Endodermal cell (in vitro differentiated cells): Measurements from ENCODE around the gene CNTN1. TPM values are rescaled to one million over a fixed set of nuclear protein-coding genes. Genes with fewer than 3 reads are reported as not detected.

Experiments used
- DNase-seq: peaks from one replicate; pipeline ENCODE4 v3.0.0-alpha.2; 2017
- H3K27ac ChIP-seq: 2 replicates; pipeline ENCODE4 v1.5.1; 2013; ENCODE audit warnings: mild to moderate bottlenecking, low read depth, low read length, moderate library complexity
- H3K27me3 ChIP-seq: 2 replicates; pipeline ENCODE4 v1.6.1; 2013; ENCODE audit warnings: mild to moderate bottlenecking, low read length, moderate library complexity; ENCODE audit not compliant: insufficient read depth, control insufficient read depth, poor library complexity, severe bottlenecking
- H3K36me3 ChIP-seq: 2 replicates; pipeline ENCODE4 v1.7.0; 2013; ENCODE audit warnings: mild to moderate bottlenecking, low read length, moderate library complexity; ENCODE audit not compliant: control insufficient read depth, insufficient read depth
- H3K4me1 ChIP-seq: one replicate; pipeline ENCODE4 v1.7.0; 2013; ENCODE audit warnings: low read length; ENCODE audit not compliant: control insufficient read depth, insufficient read depth
- H3K4me3 ChIP-seq: 2 replicates; pipeline ENCODE4 v1.5.1; 2013; ENCODE audit warnings: mild to moderate bottlenecking, low read length, moderate library complexity
- H3K9ac ChIP-seq: 2 replicates; pipeline ENCODE4 v1.6.1; 2013; ENCODE audit warnings: mild to moderate bottlenecking, low read length, moderate library complexity; ENCODE audit not compliant: poor library complexity, severe bottlenecking; ENCODE audit errors: extremely low read depth
- H3K9me3 ChIP-seq: 2 replicates; pipeline ENCODE4 v1.6.1; 2013; ENCODE audit warnings: mild to moderate bottlenecking, low read length, moderate library complexity; ENCODE audit not compliant: control insufficient read depth
- H3K27ac Mint-ChIP-seq: 2 replicates; pipeline ENCODE4 v1.8.0; 2020; ENCODE audit warnings: mixed read lengths
- H3K27me3 Mint-ChIP-seq: 2 replicates; pipeline ENCODE4 v1.8.0; 2021; ENCODE audit warnings: mild to moderate bottlenecking, mixed read lengths; ENCODE audit not compliant: insufficient read depth
- H3K36me3 Mint-ChIP-seq: 2 replicates; pipeline ENCODE4 v1.8.0; 2020; ENCODE audit warnings: low read depth, mixed read lengths
- H3K4me1 Mint-ChIP-seq: 2 replicates; pipeline ENCODE4 v1.8.0; 2020; ENCODE audit warnings: mixed read lengths
- H3K4me3 Mint-ChIP-seq: 2 replicates; pipeline ENCODE4 v1.8.0; 2020; ENCODE audit warnings: mild to moderate bottlenecking, moderate library complexity, mixed read lengths
- H3K9me3 Mint-ChIP-seq: 2 replicates; pipeline ENCODE4 v1.8.0; 2020; ENCODE audit warnings: mild to moderate bottlenecking, mixed read lengths
- WGBS, 2 experiments: methylation state at CpG; one replicate each; pipeline versions ENCODE4 v1.1.5 to v1.1.7; 2013; ENCODE audit warnings: missing lambda C conversion rate in 2 of 2, mixed read lengths in 1 of 2; ENCODE audit not compliant: insufficient coverage in 1 of 2, insufficient read length in 1 of 2; 5-methylcytosine and 5-hydroxymethylcytosine counted together
- total RNA-seq, 2 donors: library from RNA; stranded (reverse); fragmentation: NEBNext Ultra II Directional in 1 of 2; extraction: Animal tissue kit (Norgen Biotek cat#: 25700) in 1 of 2; gene quantifications; 2 replicates in 1 of 2; 3 replicates in 1 of 2; pipeline ENCODE4 v1.2.1, GENCODE V29; 2021
- TF ChIP-seq, protein P1 (sequence below): fragments of 200-600 bp; sonication (generic); conservative IDR thresholded peaks from 2 replicates; pipeline ENCODE4 v1.5.0; 2021; ENCODE audit warnings: antibody characterized with exemption, mild to moderate bottlenecking

The CNTN1 gene
- total RNA-seq, 2 donors from 2014 or later = 8.4 to 8.6 TPM

DNA sequence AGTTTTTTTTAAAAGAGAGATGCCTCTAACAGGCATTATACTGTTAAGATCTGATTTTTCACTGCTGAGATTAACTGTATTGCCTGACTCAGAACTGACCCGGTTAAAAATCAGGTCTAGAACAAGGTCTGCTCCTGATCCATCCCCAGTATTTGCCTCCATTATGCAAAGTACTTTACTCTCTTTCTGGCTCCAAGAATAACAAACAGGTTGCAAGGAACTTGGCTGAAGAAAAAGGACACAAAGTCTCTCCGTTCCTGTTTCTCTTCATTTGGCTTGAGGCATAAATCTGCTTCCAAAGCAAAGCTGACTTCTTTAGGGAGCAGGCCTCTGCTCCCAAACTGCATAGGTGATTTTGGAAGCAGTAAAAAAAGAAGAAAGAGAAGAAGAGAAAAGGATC, 296.6 kb downstream of the CNTN1 start:
- H3K9ac ChIP-seq = no peak overlapping the region
- Mint-ChIP-seq H3K4me1 (no peaks in the 10 kb centered on the region), H3K36me3 (no peaks in the 10 kb centered on the region), H3K4me3 (no peak overlapping the region), H3K27me3 (no peaks in the 10 kb centered on the region), H3K9me3 (no peaks in the 10 kb centered on the region), H3K27ac (no peak overlapping the region)
- no peak overlapping the region for H3K27ac ChIP-seq
- no peak overlapping the region for H3K4me3 ChIP-seq
- no peak for DNase-seq
- H3K4me1 ChIP-seq = no peaks in the 10 kb centered on the region
- no peaks in the 10 kb centered on the region for H3K36me3 ChIP-seq
- no peaks in the 10 kb centered on the region for H3K9me3 ChIP-seq
- TF ChIP-seq, protein P1, sequence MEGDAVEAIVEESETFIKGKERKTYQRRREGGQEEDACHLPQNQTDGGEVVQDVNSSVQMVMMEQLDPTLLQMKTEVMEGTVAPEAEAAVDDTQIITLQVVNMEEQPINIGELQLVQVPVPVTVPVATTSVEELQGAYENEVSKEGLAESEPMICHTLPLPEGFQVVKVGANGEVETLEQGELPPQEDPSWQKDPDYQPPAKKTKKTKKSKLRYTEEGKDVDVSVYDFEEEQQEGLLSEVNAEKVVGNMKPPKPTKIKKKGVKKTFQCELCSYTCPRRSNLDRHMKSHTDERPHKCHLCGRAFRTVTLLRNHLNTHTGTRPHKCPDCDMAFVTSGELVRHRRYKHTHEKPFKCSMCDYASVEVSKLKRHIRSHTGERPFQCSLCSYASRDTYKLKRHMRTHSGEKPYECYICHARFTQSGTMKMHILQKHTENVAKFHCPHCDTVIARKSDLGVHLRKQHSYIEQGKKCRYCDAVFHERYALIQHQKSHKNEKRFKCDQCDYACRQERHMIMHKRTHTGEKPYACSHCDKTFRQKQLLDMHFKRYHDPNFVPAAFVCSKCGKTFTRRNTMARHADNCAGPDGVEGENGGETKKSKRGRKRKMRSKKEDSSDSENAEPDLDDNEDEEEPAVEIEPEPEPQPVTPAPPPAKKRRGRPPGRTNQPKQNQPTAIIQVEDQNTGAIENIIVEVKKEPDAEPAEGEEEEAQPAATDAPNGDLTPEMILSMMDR = no peak
- H3K27me3 ChIP-seq = no peaks in the 10 kb centered on the region
- 81 to 92% methylated on average over 1 to 2 of the region's 2 CpGs for WGBS, 2 experiments

DNA sequence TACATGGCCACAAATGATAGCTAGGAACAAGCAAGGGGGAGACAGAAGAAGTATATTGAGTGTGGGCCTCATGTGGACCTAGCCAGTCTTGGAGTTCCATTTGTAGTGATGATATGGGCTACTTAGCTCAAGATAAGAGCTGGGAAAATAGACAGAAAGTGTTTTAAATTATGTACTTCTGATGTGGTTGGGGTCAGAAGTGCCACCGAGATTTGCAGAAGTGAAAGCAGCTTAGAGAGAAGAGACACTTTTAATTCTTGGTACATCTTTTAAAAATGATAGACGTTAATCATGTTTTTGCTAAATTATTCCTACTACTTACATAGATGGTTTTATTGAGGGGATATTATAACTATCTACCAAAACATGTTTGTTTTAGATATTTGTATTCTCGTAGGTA, 297.5 kb downstream of the CNTN1 start:
- TF ChIP-seq, protein P1 = no peak
- no peak overlapping the region for H3K4me3 Mint-ChIP-seq
- Histone ChIP-seq H3K27me3 (no peaks in the 10 kb centered on the region), H3K4me3 (no peak overlapping the region), H3K27ac (no peak overlapping the region), H3K9ac (no peak overlapping the region), H3K9me3 (no peaks in the 10 kb centered on the region), H3K4me1 (no peaks in the 10 kb centered on the region), H3K36me3 (no peaks in the 10 kb centered on the region)
- H3K27me3 Mint-ChIP-seq = no peaks in the 10 kb centered on the region
- H3K4me1 Mint-ChIP-seq = no peaks in the 10 kb centered on the region
- no peak for DNase-seq
- H3K27ac Mint-ChIP-seq = no peak overlapping the region
- H3K9me3 Mint-ChIP-seq = no peaks in the 10 kb centered on the region
- 100% methylated on average over 1 of the region's 3 CpGs; no CpG with 5 or more reads in 1 of the 2 experiments for WGBS, 2 experiments
- no peaks in the 10 kb centered on the region for H3K36me3 Mint-ChIP-seq

DNA sequence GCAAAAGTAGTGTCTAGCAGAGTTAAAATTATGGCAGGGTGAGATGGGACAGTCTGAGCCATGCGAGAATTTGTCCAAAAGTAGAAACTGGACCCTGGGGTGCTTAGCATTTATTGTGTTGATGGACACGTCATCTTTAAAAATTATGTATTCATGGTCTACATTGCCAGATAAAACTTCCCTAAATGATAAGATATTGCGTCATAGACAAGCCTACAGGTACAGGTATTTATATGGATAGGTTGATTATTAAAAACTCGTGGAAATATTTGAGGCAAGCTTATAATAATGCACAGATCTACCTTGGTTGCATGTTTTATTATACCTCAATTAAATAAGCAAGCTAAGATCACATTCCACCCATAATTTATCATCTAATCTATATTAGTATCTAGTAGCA, 299.9 kb downstream of the CNTN1 start:
- Histone ChIP-seq H3K9ac (no peak overlapping the region), H3K27ac (no peak overlapping the region), H3K9me3 (no peaks in the 10 kb centered on the region), H3K36me3 (no peaks in the 10 kb centered on the region), H3K4me3 (no peak overlapping the region), H3K27me3 (no peaks in the 10 kb centered on the region), H3K4me1 (no peaks in the 10 kb centered on the region)
- H3K36me3 Mint-ChIP-seq = no peaks in the 10 kb centered on the region
- TF ChIP-seq, protein P1 = no peak
- H3K4me3 Mint-ChIP-seq = no peak overlapping the region
- no peaks in the 10 kb centered on the region for H3K27me3 Mint-ChIP-seq
- H3K9me3 Mint-ChIP-seq = no peaks in the 10 kb centered on the region
- WGBS, 2 experiments = 88 to 95% methylated on average over 1 to 4 of the region's 4 CpGs
- H3K27ac Mint-ChIP-seq = no peak overlapping the region
- no peaks in the 10 kb centered on the region for H3K4me1 Mint-ChIP-seq
- DNase-seq = no peak
